OCI-LY1 (cell line): ENCODE results near the gene KIDINS220.

Experiments
- H2AFZ ChIP-seq: fragments of 200-600 bp; sonication (generic), shearing (Covaris generic); 2 replicates; pipeline ENCODE4 v1.6.0; 2014; ENCODE audit warnings: antibody characterized with exemption, mild to moderate bottlenecking, low read length
- H3F3A ChIP-seq: fragments of 200-600 bp; sonication (generic), shearing (Covaris generic); 2 replicates; pipeline ENCODE4 v1.6.0; 2014; ENCODE audit warnings: mild to moderate bottlenecking, antibody characterized with exemption, low read length, moderate library complexity; ENCODE audit not compliant: insufficient read depth
- H3K27ac ChIP-seq: fragments of 200-600 bp; sonication (generic); 2 replicates; pipeline ENCODE4 v1.5.1; 2014; ENCODE audit warnings: low read length, mixed run types, mild to moderate bottlenecking, low read depth; ENCODE audit not compliant: poor library complexity, severe bottlenecking
- H3K27me3 ChIP-seq: fragments of 200-600 bp; sonication (generic); 2 replicates; pipeline ENCODE4 v1.6.0; 2014; ENCODE audit warnings: antibody characterized with exemption, mild to moderate bottlenecking, low read length, moderate library complexity; ENCODE audit not compliant: insufficient read depth
- H3K36me3 ChIP-seq: fragments of 200-600 bp; sonication (generic); 2 replicates; pipeline ENCODE4 v1.6.1; 2014; ENCODE audit warnings: mild to moderate bottlenecking, antibody characterized with exemption, low read length, moderate library complexity, mixed read lengths; ENCODE audit not compliant: insufficient read depth
- H3K4me1 ChIP-seq: fragments of 200-600 bp; sonication (generic); 2 replicates; pipeline ENCODE4 v1.5.1; 2014; ENCODE audit warnings: mild to moderate bottlenecking, low read length, moderate library complexity; ENCODE audit not compliant: insufficient read depth, severe bottlenecking
- H3K4me2 ChIP-seq: fragments of 200-600 bp; sonication (generic), shearing (Covaris generic); 2 replicates; pipeline ENCODE4 v1.6.1; 2014; ENCODE audit warnings: low read length
- H3K4me3 ChIP-seq: fragments of 200-600 bp; sonication (generic); 2 replicates; pipeline ENCODE4 v1.5.1; 2014; ENCODE audit warnings: low read length, low read depth, mild to moderate bottlenecking, mixed read lengths; ENCODE audit not compliant: poor library complexity, severe bottlenecking
- H3K79me2 ChIP-seq: fragments of 200-600 bp; shearing (Covaris generic); 2 replicates; pipeline ENCODE4 v1.6.1; 2016; ENCODE audit warnings: mixed run types, low read length, mixed read lengths; ENCODE audit not compliant: insufficient read depth
- H3K9ac ChIP-seq: fragments of 200-600 bp; sonication (generic), shearing (Covaris generic); 2 replicates; pipeline ENCODE4 v1.6.1; 2014; ENCODE audit warnings: mild to moderate bottlenecking, low read length, mixed read lengths
- H3K9me2 ChIP-seq: fragments of 200-600 bp; sonication (generic), shearing (Covaris generic); 2 replicates; pipeline ENCODE4 v1.6.1; 2014; ENCODE audit warnings: low read depth, mild to moderate bottlenecking, low read length, mixed read lengths
- H3K9me3 ChIP-seq: fragments of 200-600 bp; shearing (Covaris generic); 2 replicates; pipeline ENCODE4 v1.6.1; 2014; ENCODE audit warnings: low read length, mixed read lengths
- H4K20me1 ChIP-seq: fragments of 200-600 bp; sonication (generic), shearing (Covaris generic); 2 replicates; pipeline ENCODE4 v1.6.0; 2016; ENCODE audit warnings: mild to moderate bottlenecking, low read length; ENCODE audit not compliant: insufficient read depth
- EZH2 ChIP-seq: fragments of 200-600 bp; sonication (generic), shearing (Covaris generic); IDR thresholded peaks from 2 replicates; pipeline ENCODE4 v1.8.0; 2017; ENCODE audit warnings: borderline replicate concordance, mixed run types, mild to moderate bottlenecking, antibody characterized with exemption, low read length, moderate library complexity, mixed read lengths
- TF ChIP-seq, protein P1 (sequence below): fragments of 200-600 bp; sonication (generic), shearing (Covaris generic); IDR thresholded peaks from 2 replicates; pipeline ENCODE4 v1.5.1; 2017; ENCODE audit warnings: mild to moderate bottlenecking, antibody characterized with exemption, low read length, moderate library complexity, mixed read lengths

KIDINS220 gene

DNA sequence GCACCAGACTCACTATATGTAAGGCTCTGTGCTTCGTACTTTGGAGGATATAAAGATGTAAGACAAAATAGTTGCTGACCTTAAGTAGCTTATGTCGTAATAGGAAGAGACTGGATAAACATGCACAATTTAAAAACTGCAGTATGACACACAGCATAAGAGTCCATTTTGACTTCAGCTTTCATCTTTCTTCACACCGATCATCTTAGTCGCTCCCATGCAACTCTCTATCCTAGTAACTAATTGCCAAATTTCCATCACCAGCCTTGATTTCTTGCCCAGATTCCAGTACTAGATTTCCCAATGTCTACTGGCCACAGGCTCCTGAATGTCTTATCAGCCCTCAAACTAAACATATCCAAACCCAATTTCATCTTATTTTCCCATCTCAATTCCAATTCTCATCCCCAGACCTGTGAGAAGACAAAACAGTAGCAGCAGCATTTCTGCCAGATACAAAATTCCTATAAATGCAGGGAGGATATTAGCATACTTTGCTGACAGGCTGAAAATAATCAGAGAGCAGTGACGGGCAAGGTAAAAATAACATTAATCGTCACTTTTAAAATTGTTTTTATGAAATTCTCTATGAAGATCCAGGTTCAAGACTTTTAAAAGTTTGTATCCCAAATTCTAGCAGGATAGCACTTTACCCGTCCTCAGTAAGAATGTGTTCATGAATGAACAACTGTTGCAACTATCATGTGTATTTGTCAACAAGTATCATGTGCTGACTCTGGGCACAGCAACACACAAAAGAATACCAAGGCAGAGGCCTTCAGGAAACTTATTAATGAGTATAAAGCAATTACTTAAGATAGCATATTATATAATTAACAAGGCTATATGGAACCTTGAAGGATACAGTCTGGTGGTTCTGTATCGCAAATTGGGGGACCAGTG is 42.2 kb downstream of the KIDINS220 start:
- Histone ChIP-seq H3K4me2 (no peak overlapping the region), H3K27ac (no peak overlapping the region), H3K4me1 (no peaks in the 10 kb centered on the region), H2AFZ (no peak overlapping the region), H3K27me3 (no peaks in the 10 kb centered on the region), H3K79me2 (no peaks in the 10 kb centered on the region), H4K20me1 (no peaks in the 10 kb centered on the region), H3K9me3 (no peaks in the 10 kb centered on the region), H3K9ac (no peak overlapping the region), H3K36me3 (peaks cover 66% of the 10 kb centered on the region), H3F3A (no peaks in the 10 kb centered on the region), H3K4me3 (no peak overlapping the region), H3K9me2 (no peaks in the 10 kb centered on the region)
- TF ChIP-seq EZH2, result no peak
- TF ChIP-seq, protein P1, sequence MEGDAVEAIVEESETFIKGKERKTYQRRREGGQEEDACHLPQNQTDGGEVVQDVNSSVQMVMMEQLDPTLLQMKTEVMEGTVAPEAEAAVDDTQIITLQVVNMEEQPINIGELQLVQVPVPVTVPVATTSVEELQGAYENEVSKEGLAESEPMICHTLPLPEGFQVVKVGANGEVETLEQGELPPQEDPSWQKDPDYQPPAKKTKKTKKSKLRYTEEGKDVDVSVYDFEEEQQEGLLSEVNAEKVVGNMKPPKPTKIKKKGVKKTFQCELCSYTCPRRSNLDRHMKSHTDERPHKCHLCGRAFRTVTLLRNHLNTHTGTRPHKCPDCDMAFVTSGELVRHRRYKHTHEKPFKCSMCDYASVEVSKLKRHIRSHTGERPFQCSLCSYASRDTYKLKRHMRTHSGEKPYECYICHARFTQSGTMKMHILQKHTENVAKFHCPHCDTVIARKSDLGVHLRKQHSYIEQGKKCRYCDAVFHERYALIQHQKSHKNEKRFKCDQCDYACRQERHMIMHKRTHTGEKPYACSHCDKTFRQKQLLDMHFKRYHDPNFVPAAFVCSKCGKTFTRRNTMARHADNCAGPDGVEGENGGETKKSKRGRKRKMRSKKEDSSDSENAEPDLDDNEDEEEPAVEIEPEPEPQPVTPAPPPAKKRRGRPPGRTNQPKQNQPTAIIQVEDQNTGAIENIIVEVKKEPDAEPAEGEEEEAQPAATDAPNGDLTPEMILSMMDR, result no peak

DNA sequence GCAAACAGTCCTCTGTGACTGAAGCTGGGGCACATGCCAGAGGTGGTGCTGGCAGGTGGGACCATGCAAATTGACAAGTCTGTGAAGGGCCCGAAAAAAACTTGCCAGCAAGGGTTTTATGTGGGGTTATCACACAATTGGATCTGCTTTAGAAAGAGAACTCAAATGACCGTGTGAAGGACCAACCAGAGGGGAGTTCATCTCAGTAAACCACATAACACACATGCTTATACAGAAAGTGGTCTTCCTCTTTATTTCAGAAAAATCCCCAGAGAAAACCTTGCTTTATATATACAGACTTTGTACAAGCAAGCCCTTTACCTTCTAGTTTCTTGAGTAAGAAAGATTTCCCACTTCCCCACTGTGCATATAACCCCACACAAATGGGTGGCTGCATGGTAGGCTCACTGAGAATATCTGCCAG is 46.7 kb downstream of the KIDINS220 start:
- no peaks in the 10 kb centered on the region for H3F3A ChIP-seq
- no peak overlapping the region for H3K4me2 ChIP-seq
- H3K4me3 ChIP-seq, result no peak overlapping the region
- H2AFZ ChIP-seq, result no peak overlapping the region
- H3K36me3 ChIP-seq, result peaks cover 76% of the 10 kb centered on the region
- no peaks in the 10 kb centered on the region for H3K9me2 ChIP-seq
- H3K27me3 ChIP-seq, result no peaks in the 10 kb centered on the region
- H3K79me2 ChIP-seq, result no peaks in the 10 kb centered on the region
- no peak overlapping the region for H3K9ac ChIP-seq
- H3K4me1 ChIP-seq, result no peaks in the 10 kb centered on the region
- no peaks in the 10 kb centered on the region for H4K20me1 ChIP-seq
- TF ChIP-seq, protein P1, result no peak
- TF ChIP-seq EZH2, result no peak
- H3K27ac ChIP-seq, result no peak overlapping the region
- no peaks in the 10 kb centered on the region for H3K9me3 ChIP-seq

DNA sequence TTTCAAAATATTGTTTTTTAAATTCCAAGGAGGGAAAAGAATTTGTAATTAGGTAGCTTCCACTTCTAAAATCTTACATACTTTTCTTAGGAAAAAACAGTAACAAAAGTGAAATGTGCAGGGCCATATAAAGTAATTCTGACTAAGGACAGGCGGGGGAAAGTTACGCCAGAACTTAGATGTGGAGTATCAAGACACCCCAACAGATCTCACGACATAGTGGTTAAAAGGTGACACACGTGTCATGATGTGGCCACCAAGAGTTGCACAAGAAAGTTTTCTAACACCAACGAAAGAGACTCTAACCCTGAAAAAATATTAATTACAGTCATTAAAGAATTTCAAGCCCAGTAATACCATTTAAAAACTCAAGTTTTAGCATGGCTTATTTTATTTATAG is 51.0 kb downstream of the KIDINS220 start:
- Histone ChIP-seq H3K4me1 (no peaks in the 10 kb centered on the region), H3K4me3 (no peak overlapping the region), H3K9me3 (no peaks in the 10 kb centered on the region), H3F3A (no peaks in the 10 kb centered on the region), H2AFZ (no peak overlapping the region), H3K36me3 (peaks cover 64% of the 10 kb centered on the region), H4K20me1 (no peaks in the 10 kb centered on the region), H3K79me2 (no peaks in the 10 kb centered on the region), H3K27me3 (no peaks in the 10 kb centered on the region), H3K9me2 (no peaks in the 10 kb centered on the region), H3K27ac (no peak overlapping the region), H3K9ac (no peak overlapping the region), H3K4me2 (no peak overlapping the region)
- TF ChIP-seq, protein P1, result no peak
- TF ChIP-seq EZH2, result no peak
